Chondrocyte (in vitro differentiated cells): ENCODE data around the gene CLCN1. TPM values are rescaled to one million over a fixed set of nuclear protein-coding genes. Genes with fewer than 3 reads are reported as not detected.

Source experiments
- DNase-seq: peaks from one replicate; pipeline ENCODE4 v3.0.0; 2021; ENCODE audit warnings: mixed read lengths, low spot score
- H3K27ac Mint-ChIP-seq: one replicate; pipeline ENCODE4 v1.8.0; 2021; ENCODE audit warnings: mild to moderate bottlenecking, moderate library complexity, mixed read lengths; ENCODE audit not compliant: unreplicated experiment
- H3K27me3 Mint-ChIP-seq: 2 replicates; pipeline ENCODE4 v1.8.0; 2021; ENCODE audit warnings: low read depth, mixed read lengths
- H3K36me3 Mint-ChIP-seq: 2 replicates; pipeline ENCODE4 v1.8.0; 2021; ENCODE audit warnings: low read depth, mixed read lengths
- H3K4me1 Mint-ChIP-seq: 2 replicates; pipeline ENCODE4 v1.8.0; 2021; ENCODE audit warnings: low read depth, mild to moderate bottlenecking, mixed read lengths
- H3K4me3 Mint-ChIP-seq: one replicate; pipeline ENCODE4 v1.8.0; 2021; ENCODE audit warnings: mild to moderate bottlenecking, moderate library complexity, mixed read lengths; ENCODE audit not compliant: unreplicated experiment
- H3K9me3 Mint-ChIP-seq: 2 replicates; pipeline ENCODE4 v1.8.0; 2021; ENCODE audit warnings: low read depth, mixed read lengths
- CTCF ChIP-seq: fragments of 200-600 bp; sonication (generic); IDR thresholded peaks from 2 replicates; pipeline ENCODE4 v1.5.0; 2021; ENCODE audit warnings: antibody characterized with exemption, mild to moderate bottlenecking, moderate library complexity
- total RNA-seq: library from RNA; stranded (reverse); gene quantifications from 3 replicates; pipeline ENCODE4 v1.2.1, GENCODE V29; 2021

The CLCN1 gene
- total RNA-seq, 1 donor from 2014 or later: not detected

GRCh38 chr7:143292876-143293275, 23.0 kb upstream of the CLCN1 start:
- Mint-ChIP-seq H3K4me3 (no peak overlapping the region), H3K27me3 (no peaks in the 10 kb centered on the region), H3K9me3 (no peaks in the 10 kb centered on the region), H3K27ac (no peak overlapping the region), H3K4me1 (peaks cover 49% of the 10 kb centered on the region), H3K36me3 (peaks cover 32% of the 10 kb centered on the region)
- no peak for TF ChIP-seq CTCF
- no peak for DNase-seq

- Mint-ChIP-seq H3K36me3 (peaks cover 45% of the 10 kb centered on the region), H3K27ac (peak overlapping the region; percentile 8)
- no peak for TF ChIP-seq CTCF
These were observed 20.0 kb upstream of the CLCN1 start for GRCh38 chr7:143295870-143296269.

DNA sequence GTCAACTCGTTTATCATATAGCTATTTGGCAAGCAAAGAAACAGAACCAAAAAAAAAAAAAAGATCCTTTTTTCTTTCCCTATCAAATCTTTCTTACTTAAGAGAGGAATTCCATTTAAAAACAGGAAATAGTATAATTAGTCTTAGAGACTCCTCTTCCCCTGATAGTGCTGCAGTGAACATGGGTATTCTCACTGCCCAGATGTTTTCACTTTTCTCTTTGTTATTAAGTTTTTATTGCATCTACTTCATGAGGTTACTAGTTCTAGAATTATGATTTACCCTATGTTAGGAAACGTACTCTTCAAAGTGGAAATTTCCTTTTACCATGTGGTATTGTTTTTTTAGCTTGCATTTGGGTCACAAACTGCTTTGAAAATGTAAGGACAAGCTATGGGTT, 19.2 kb upstream of the CLCN1 start:
- TF ChIP-seq CTCF: no peak
- no peak for DNase-seq
- H3K36me3 Mint-ChIP-seq: peaks cover 46% of the 10 kb centered on the region

More at GRCh38 chr7:143295870-143296269, 20.0 kb upstream of the CLCN1 start:
- no peaks in the 10 kb centered on the region for H3K9me3 Mint-ChIP-seq
- DNase-seq: no peak
- no peaks in the 10 kb centered on the region for H3K27me3 Mint-ChIP-seq
- peaks cover 30% of the 10 kb centered on the region for H3K4me1 Mint-ChIP-seq
- H3K4me3 Mint-ChIP-seq: no peak overlapping the region

DNA sequence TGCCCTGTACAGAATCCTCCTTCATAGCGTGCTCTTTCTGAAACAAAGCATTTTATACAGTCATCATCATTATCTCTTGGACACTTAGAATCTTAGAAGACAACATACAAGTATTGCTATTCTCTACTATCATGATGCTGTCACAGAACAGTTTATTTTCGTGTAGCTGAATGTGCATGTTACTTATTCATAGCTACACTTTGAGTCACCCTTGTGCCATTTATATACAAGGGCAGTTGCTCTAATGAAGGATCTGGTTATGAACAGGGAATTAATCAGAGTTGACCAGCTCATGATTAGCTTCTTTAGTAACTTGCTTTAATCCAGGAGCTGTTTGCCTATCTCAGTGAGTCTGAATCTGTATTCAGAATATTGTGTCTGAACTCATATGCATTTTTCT, 16.6 kb upstream of the CLCN1 start:
- Mint-ChIP-seq H3K27me3 (no peaks in the 10 kb centered on the region), H3K4me1 (peaks cover 24% of the 10 kb centered on the region), H3K36me3 (peaks cover 47% of the 10 kb centered on the region), H3K27ac (no peak overlapping the region), H3K9me3 (no peaks in the 10 kb centered on the region), H3K4me3 (no peak overlapping the region)
- no peak for DNase-seq
- no peak for TF ChIP-seq CTCF

More for the DNA sequence above, 19.2 kb upstream of the CLCN1 start:
- peaks cover 24% of the 10 kb centered on the region for H3K4me1 Mint-ChIP-seq
- H3K9me3 Mint-ChIP-seq: no peaks in the 10 kb centered on the region
- H3K27ac Mint-ChIP-seq: no peak overlapping the region
- H3K4me3 Mint-ChIP-seq: no peak overlapping the region
- H3K27me3 Mint-ChIP-seq: no peaks in the 10 kb centered on the region

DNA sequence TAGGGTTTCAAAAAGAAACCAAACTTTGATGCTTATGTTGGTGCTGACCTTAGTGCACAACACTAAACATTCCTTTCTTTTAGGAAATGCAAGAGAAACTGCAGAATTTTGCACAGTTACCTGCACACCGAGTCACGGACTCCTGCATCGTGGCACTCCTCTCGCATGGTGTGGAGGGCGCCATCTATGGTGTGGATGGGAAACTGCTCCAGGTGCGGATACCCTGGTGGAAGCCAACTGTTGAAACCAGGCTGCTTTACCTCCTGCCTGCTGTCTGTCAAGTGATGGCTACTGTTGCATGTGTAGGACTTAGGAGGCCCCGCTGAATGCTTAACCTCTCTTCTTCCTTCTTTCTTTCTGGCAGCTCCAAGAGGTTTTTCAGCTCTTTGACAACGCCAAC, 16.1 kb upstream of the CLCN1 start:
- peak; percentile 72 for TF ChIP-seq CTCF
- Mint-ChIP-seq H3K4me3 (no peak overlapping the region), H3K27me3 (no peaks in the 10 kb centered on the region), H3K9me3 (no peaks in the 10 kb centered on the region), H3K4me1 (peaks cover 24% of the 10 kb centered on the region), H3K27ac (no peak overlapping the region), H3K36me3 (peaks cover 47% of the 10 kb centered on the region)
- DNase-seq: no peak
